HEK293 (cell line): Measurements from ENCODE around the gene DUS3L.
A peak's percentile ranks its signal among the peaks of the same experiment; 100 is the strongest.

ENCODE experiments used
- GLI2 ChIP-seq: fragments of 450-650 bp; formaldehyde crosslinking; IDR thresholded peaks from 2 replicates; pipeline ENCODE4; 2017; ENCODE audit warnings: missing biosample characterization, missing genetic modification characterization, low read depth, borderline replicate concordance
- GLIS2 ChIP-seq: fragments of 450-650 bp; formaldehyde crosslinking; IDR thresholded peaks from 2 replicates; pipeline ENCODE4 v1.5.1; 2016; ENCODE audit warnings: missing biosample characterization, missing genetic modification characterization
- HOXD13 ChIP-seq: sonication (generic); formaldehyde crosslinking; IDR thresholded peaks from 2 replicates; pipeline ENCODE4 v1.8.0; 2022; ENCODE audit warnings: missing genetic modification reagents, borderline replicate concordance
- KLF9 ChIP-seq: fragments of 450-650 bp; formaldehyde crosslinking; IDR thresholded peaks from 2 replicates; pipeline ENCODE4 v1.5.1; 2016; ENCODE audit warnings: missing biosample characterization, missing genetic modification characterization, low read depth
- MZF1 ChIP-seq: fragments of 450-650 bp; formaldehyde crosslinking; IDR thresholded peaks from 2 replicates; pipeline ENCODE4 v1.5.1; 2017; ENCODE audit warnings: missing biosample characterization, missing genetic modification characterization, borderline replicate concordance
- PRDM10 ChIP-seq: fragments of 450-650 bp; formaldehyde crosslinking; IDR thresholded peaks from 2 replicates; pipeline ENCODE4 v1.5.1; 2016; ENCODE audit warnings: missing biosample characterization, missing genetic modification characterization
- SP3 ChIP-seq: fragments of 450-650 bp; formaldehyde crosslinking; IDR thresholded peaks from 2 replicates; pipeline ENCODE4 v1.5.1; 2016; ENCODE audit warnings: missing biosample characterization, missing genetic modification characterization
- SP7 ChIP-seq: fragments of 450-650 bp; formaldehyde crosslinking; IDR thresholded peaks from 2 replicates; pipeline ENCODE4 v1.5.1; 2016; ENCODE audit warnings: missing biosample characterization, missing genetic modification characterization
- ZNF112 ChIP-seq: fragments of 450-650 bp; formaldehyde crosslinking; IDR thresholded peaks from 2 replicates; pipeline ENCODE4 v1.5.0; 2017; ENCODE audit warnings: missing biosample characterization, missing genetic modification characterization
- ZNF202 ChIP-seq: fragments of 450-650 bp; formaldehyde crosslinking; IDR thresholded peaks from 2 replicates; pipeline ENCODE4 v1.5.1; 2016; ENCODE audit warnings: missing biosample characterization, missing genetic modification characterization, borderline replicate concordance
- ZNF223 ChIP-seq: fragments of 450-650 bp; formaldehyde crosslinking; IDR thresholded peaks from 2 replicates; pipeline ENCODE4 v1.5.1; 2016; ENCODE audit warnings: missing biosample characterization, missing genetic modification characterization
- ZNF280C ChIP-seq: fragments of 450-650 bp; formaldehyde crosslinking; IDR thresholded peaks from 2 replicates; pipeline ENCODE4 v1.5.1; 2016; ENCODE audit warnings: missing biosample characterization, missing genetic modification characterization
- ZNF292 ChIP-seq: fragments of 450-650 bp; formaldehyde crosslinking; IDR thresholded peaks from 2 replicates; pipeline ENCODE4 v1.5.1; 2016; ENCODE audit warnings: low read depth, missing biosample characterization, missing genetic modification characterization, borderline replicate concordance
- ZNF394 ChIP-seq: fragments of 450-650 bp; formaldehyde crosslinking; IDR thresholded peaks from 2 replicates; pipeline ENCODE4 v1.5.1; 2016; ENCODE audit warnings: missing biosample characterization, missing genetic modification characterization, mild to moderate bottlenecking, moderate library complexity, borderline replicate concordance
- ZNF398 ChIP-seq: fragments of 450-650 bp; formaldehyde crosslinking; IDR thresholded peaks from 2 replicates; pipeline ENCODE4 v1.5.1; 2017; ENCODE audit warnings: missing biosample characterization, missing genetic modification characterization
- ZNF423 ChIP-seq: fragments of 450-650 bp; formaldehyde crosslinking; IDR thresholded peaks from 2 replicates; pipeline ENCODE4 v1.5.1; 2016; ENCODE audit warnings: missing biosample characterization, missing genetic modification characterization
- ZNF549 ChIP-seq: fragments of 450-650 bp; IDR thresholded peaks from 2 replicates; pipeline ENCODE4 v1.5.1; 2018; ENCODE audit warnings: missing biosample characterization, missing genetic modification characterization, mild to moderate bottlenecking, inconsistent platforms, moderate library complexity
- ZNF660 ChIP-seq: fragments of 450-650 bp; IDR thresholded peaks from 2 replicates; pipeline ENCODE4 v1.5.1; 2018; ENCODE audit warnings: missing biosample characterization, mild to moderate bottlenecking, missing genetic modification characterization
- ZNF707 ChIP-seq: fragments of 450-650 bp; formaldehyde crosslinking; IDR thresholded peaks from 2 replicates; pipeline ENCODE4 v1.5.1; 2016; ENCODE audit warnings: missing biosample characterization, missing genetic modification characterization
- ZXDB ChIP-seq: fragments of 450-650 bp; formaldehyde crosslinking; IDR thresholded peaks from 2 replicates; pipeline ENCODE4 v1.5.1; 2016; ENCODE audit warnings: missing biosample characterization, missing genetic modification characterization
- TF ChIP-seq, protein P1 (sequence below): fragments of 450-650 bp; formaldehyde crosslinking; IDR thresholded peaks from 2 replicates; pipeline ENCODE4 v1.5.1; 2016; ENCODE audit warnings: missing biosample characterization, missing genetic modification characterization, borderline replicate concordance

DUS3L gene

GRCh38 chr19:5828661-5829566, 38.0 kb upstream of the DUS3L start (continued):
- peak; percentile 40; the same call in 1 of the 2 replicates for TF ChIP-seq PRDM10
- TF ChIP-seq MZF1 (tag by site-specific recombination) = 0 out of 2 replicates have a peak, but pooled peaks have one; percentile 31
- TF ChIP-seq ZNF112 (tag by site-specific recombination) = no peak
- no peak for TF ChIP-seq ZNF549 (tag by site-specific recombination)
- TF ChIP-seq ZNF660 (tag by site-specific recombination) = no peak
- TF ChIP-seq ZNF394 (tag by site-specific recombination) = 0 out of 2 replicates have a peak, but pooled peaks have one; percentile 4
- TF ChIP-seq SP7 (tag by site-specific recombination) = peak; percentile 25; the same call in 1 of the 2 replicates
- TF ChIP-seq GLIS2 = peak; percentile 61
- TF ChIP-seq ZNF292 = no peak
- TF ChIP-seq KLF9 (tag by site-specific recombination) = peak; percentile 54; the same call in 1 of the 2 replicates
- TF ChIP-seq ZNF202 (tag by site-specific recombination) = no peak
- TF ChIP-seq ZNF223 (tag by site-specific recombination) = no peak
- TF ChIP-seq, protein P1, sequence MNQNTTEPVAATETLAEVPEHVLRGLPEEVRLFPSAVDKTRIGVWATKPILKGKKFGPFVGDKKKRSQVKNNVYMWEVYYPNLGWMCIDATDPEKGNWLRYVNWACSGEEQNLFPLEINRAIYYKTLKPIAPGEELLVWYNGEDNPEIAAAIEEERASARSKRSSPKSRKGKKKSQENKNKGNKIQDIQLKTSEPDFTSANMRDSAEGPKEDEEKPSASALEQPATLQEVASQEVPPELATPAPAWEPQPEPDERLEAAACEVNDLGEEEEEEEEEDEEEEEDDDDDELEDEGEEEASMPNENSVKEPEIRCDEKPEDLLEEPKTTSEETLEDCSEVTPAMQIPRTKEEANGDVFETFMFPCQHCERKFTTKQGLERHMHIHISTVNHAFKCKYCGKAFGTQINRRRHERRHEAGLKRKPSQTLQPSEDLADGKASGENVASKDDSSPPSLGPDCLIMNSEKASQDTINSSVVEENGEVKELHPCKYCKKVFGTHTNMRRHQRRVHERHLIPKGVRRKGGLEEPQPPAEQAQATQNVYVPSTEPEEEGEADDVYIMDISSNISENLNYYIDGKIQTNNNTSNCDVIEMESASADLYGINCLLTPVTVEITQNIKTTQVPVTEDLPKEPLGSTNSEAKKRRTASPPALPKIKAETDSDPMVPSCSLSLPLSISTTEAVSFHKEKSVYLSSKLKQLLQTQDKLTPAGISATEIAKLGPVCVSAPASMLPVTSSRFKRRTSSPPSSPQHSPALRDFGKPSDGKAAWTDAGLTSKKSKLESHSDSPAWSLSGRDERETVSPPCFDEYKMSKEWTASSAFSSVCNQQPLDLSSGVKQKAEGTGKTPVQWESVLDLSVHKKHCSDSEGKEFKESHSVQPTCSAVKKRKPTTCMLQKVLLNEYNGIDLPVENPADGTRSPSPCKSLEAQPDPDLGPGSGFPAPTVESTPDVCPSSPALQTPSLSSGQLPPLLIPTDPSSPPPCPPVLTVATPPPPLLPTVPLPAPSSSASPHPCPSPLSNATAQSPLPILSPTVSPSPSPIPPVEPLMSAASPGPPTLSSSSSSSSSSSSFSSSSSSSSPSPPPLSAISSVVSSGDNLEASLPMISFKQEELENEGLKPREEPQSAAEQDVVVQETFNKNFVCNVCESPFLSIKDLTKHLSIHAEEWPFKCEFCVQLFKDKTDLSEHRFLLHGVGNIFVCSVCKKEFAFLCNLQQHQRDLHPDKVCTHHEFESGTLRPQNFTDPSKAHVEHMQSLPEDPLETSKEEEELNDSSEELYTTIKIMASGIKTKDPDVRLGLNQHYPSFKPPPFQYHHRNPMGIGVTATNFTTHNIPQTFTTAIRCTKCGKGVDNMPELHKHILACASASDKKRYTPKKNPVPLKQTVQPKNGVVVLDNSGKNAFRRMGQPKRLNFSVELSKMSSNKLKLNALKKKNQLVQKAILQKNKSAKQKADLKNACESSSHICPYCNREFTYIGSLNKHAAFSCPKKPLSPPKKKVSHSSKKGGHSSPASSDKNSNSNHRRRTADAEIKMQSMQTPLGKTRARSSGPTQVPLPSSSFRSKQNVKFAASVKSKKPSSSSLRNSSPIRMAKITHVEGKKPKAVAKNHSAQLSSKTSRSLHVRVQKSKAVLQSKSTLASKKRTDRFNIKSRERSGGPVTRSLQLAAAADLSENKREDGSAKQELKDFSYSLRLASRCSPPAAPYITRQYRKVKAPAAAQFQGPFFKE (tag by site-specific recombination) = no peak
- TF ChIP-seq ZNF398 (tag by site-specific recombination) = no peak
- TF ChIP-seq ZXDB (tag by site-specific recombination) = peak; percentile 73
- no peak for TF ChIP-seq HOXD13 (CRISPR knock-in tag)
- TF ChIP-seq GLI2 (tag by site-specific recombination) = no peak; the same call in 1 of the 2 replicates
- TF ChIP-seq ZNF280C (tag by site-specific recombination) = no peak
- no peak for TF ChIP-seq ZNF707 (tag by site-specific recombination)
- TF ChIP-seq SP3 = peak; percentile 37
- TF ChIP-seq ZNF423 = peak; percentile 97
